Activated CD4-positive, alpha-beta memory T cell treated with anti-CD3 and anti-CD28 coated beads, Interleukin-2, amount 10 ng/mL, durations not matched to agents 7 days and 5 days (primary cell): ENCODE measurements around the gene CFAP97D1. TPM values are rescaled to one million over a fixed set of nuclear protein-coding genes. Genes with fewer than 3 reads are reported as not detected.

Experiments
- CTCF ChIA-PET: fragments of 350-600 bp; sonication (Branson Sonifier 250); formaldehyde crosslinking; loops from one replicate; lab custom pipeline; 2021; ENCODE audit warnings: antibody characterized with exemption, inconsistent platforms; lab: Charles Lee
- POLR2A ChIA-PET: fragments of 350-600 bp; sonication (Branson Sonifier 250); formaldehyde crosslinking; loops from one replicate; lab custom pipeline; 2021; ENCODE audit warnings: antibody characterized with exemption; lab: Charles Lee
- DNase-seq: peaks from one replicate; pipeline ENCODE4 v3.0.0-alpha.2; 2020
- H3K27ac Mint-ChIP-seq: one replicate; pipeline ENCODE4 v1.8.0; 2021; ENCODE audit warnings: mild to moderate bottlenecking, mixed read lengths
- H3K27me3 Mint-ChIP-seq: one replicate; pipeline ENCODE4 v1.8.0; 2021; ENCODE audit warnings: mixed read lengths
- H3K36me3 Mint-ChIP-seq: one replicate; pipeline ENCODE4 v1.8.0; 2021; ENCODE audit warnings: low read depth, mixed read lengths
- H3K4me1 Mint-ChIP-seq: one replicate; pipeline ENCODE4 v1.8.0; 2021; ENCODE audit warnings: mixed read lengths
- H3K4me3 Mint-ChIP-seq: one replicate; pipeline ENCODE4 v1.8.0; 2021; ENCODE audit warnings: mild to moderate bottlenecking, mixed read lengths
- H3K9me3 Mint-ChIP-seq: one replicate; pipeline ENCODE4 v1.8.0; 2021; ENCODE audit warnings: mixed read lengths
- total RNA-seq, 2 experiments: library from RNA; stranded (reverse); gene quantifications; one replicate each; pipeline ENCODE4 v1.2.3, GENCODE V29; 2021

Gene CFAP97D1
- not detected for total RNA-seq

DNA sequence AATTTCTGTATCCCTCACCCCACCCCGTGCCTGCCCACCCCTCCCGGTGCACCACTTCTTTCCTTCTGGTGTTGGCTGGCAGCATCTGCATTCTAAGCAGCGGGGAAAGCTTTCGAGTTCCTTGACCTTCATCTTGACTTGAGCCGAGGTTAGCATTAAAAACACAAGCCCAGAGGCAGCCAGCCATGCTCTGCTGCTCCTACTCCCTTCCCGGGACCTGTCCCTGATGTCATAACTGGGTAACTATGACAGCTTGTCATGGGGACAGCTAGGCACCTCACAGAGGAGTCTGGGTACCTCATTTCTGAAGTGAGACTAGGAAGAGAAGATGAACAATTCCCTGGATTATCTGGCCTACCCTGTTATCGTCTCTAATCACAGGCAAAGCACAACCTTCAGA, at the start of gene CFAP97D1:
TSS of gene CFAP97D1 (plus strand) at position 301 of the 400 bp plus-strand sequence. CDS start at position 329, 28 bp downstream.
- ChIA-PET POLR2A (no interaction called here), CTCF (interaction anchor here (0.8 to 1.0 kb wide), 2 partner anchors 13 to 296 kb away, joined by 3 to 4 read pairs; partner anchors contain the start of gene DHX8)
- H3K27ac Mint-ChIP-seq, result no peak within 1 kb of the TSS
- H3K27me3 Mint-ChIP-seq, result peaks cover 49% of the 10 kb centered on the region
- H3K4me3 Mint-ChIP-seq, result peak within 1 kb of the TSS; percentile 62
- H3K36me3 Mint-ChIP-seq, result no peaks in the 10 kb centered on the region
- peaks cover 7% of the 10 kb centered on the region for H3K4me1 Mint-ChIP-seq
- H3K9me3 Mint-ChIP-seq, result no peaks in the 10 kb centered on the region
- DNase-seq, result no peak

DNA sequence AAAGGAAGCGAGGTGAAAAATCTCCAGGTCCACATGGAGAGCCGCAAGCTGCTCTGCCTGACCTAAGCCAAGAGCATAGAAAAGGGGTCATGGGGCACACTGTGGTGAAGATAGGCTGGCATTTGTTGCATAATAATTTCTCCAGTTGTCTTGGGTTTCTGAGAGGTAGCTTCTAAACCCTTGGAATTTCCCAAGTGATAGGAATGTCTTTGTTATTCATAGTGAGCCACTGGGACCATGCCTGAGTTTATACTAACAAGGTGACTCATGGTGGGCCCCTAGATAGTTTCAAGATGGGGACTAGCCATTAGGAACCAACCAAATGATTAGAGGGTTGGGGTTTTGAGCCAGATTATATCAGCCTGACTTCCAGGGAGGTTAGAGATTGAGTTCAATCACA, 47.3 kb upstream of the CFAP97D1 start:
- H3K9me3 Mint-ChIP-seq, result no peaks in the 10 kb centered on the region
- no peaks in the 10 kb centered on the region for H3K36me3 Mint-ChIP-seq
- H3K4me1 Mint-ChIP-seq, result no peaks in the 10 kb centered on the region
- ChIA-PET CTCF (no interaction called here), POLR2A (no interaction called here)
- H3K4me3 Mint-ChIP-seq, result no peak overlapping the region
- H3K27me3 Mint-ChIP-seq, result peaks cover 24% of the 10 kb centered on the region
- no peak overlapping the region for H3K27ac Mint-ChIP-seq
- no peak for DNase-seq

DNA sequence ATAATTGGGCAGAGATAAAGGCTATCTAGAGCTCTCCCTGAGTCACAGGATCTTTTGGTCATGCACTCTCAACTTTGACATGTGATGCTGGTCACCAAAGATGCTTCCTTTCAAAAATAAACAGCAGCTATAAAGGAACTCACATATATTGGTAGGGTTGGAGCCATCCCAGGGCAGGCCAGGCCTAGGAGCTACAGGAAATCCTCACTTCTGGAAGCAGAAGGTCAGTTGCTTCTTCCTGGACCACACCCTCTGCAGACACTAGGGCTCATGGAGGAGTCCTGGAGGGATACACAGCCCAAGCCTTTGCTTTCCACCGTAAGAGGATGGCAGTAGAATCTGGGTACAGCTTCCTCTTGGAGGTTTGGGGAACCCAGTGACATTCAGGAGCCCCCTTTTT, 46.3 kb upstream of the CFAP97D1 start:
- CTCF ChIA-PET, result no interaction called here
- peaks cover 24% of the 10 kb centered on the region for H3K27me3 Mint-ChIP-seq

DNA sequence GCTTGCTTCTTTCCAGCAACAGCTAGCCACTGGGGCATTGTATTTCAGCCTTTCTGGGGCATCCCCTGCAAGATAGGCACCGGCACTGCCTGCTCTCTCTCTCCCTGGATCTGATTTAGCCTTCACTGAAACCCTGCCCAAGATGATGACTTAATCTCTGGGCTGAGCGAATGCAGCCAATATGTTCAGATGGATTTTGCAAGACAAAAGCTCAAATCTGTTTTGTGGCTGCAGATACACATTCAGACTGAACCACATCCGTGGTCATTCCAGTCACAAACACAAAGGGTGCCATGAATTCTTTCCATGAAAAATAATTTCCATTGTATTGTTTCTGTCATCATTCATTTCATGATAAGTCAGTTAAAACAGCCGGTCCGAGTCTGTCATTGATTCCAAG, 45.9 kb upstream of the CFAP97D1 start:
- H3K36me3 Mint-ChIP-seq, result no peaks in the 10 kb centered on the region
- no peak overlapping the region for H3K4me3 Mint-ChIP-seq
- DNase-seq, result no peak
- CTCF ChIA-PET, result no interaction called here
- peaks cover 27% of the 10 kb centered on the region for H3K27me3 Mint-ChIP-seq
- no peak overlapping the region for H3K27ac Mint-ChIP-seq
- POLR2A ChIA-PET, result no interaction called here
- H3K9me3 Mint-ChIP-seq, result no peaks in the 10 kb centered on the region
- no peaks in the 10 kb centered on the region for H3K4me1 Mint-ChIP-seq

More for the DNA sequence above, 46.3 kb upstream of the CFAP97D1 start:
- Mint-ChIP-seq H3K27ac (no peak overlapping the region), H3K4me3 (no peak overlapping the region), H3K36me3 (no peaks in the 10 kb centered on the region), H3K9me3 (no peaks in the 10 kb centered on the region), H3K4me1 (no peaks in the 10 kb centered on the region)
- POLR2A ChIA-PET, result no interaction called here
- no peak for DNase-seq

DNA sequence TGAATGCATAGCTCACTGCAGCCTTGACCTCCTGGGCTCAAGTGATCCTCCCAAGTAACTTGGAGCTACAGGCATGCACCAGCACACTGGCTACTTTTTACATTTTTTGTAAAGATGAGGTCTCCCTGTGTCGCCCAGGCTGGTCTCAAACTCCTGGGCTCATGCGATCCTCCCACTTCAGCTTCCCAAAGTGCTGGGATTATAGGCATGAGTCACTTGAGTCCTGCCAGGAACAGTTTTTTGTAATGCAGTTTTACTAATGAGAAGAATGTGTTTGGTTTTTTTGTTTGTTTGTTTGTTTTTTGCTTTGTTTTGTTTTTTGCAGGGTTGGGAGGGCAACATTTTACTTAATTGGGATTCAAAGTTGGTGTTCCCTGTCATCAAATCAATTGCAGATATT, 43.8 kb upstream of the CFAP97D1 start:
- H3K36me3 Mint-ChIP-seq, result no peaks in the 10 kb centered on the region
- ChIA-PET POLR2A (no interaction called here), CTCF (no interaction called here)

DNA sequence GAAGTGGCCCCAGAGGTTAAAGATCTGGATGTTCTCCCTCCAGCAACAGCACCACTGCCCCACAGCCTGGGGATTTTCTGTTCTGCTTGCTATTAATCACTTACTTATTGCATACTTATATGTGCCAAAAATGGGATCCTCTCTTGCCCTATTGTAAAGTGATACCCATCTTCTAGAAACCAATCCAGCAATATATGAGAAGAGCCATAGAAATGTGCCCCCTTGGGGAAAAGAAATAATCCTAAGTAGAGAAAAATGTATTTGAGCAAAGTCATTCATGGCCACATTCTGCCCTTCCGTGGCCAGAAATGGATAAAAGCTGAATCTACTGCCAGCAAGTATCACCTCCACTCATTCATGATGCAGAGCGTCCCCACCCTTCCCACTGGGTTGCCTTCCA, 42.5 kb upstream of the CFAP97D1 start:
- Mint-ChIP-seq H3K27me3 (peaks cover 31% of the 10 kb centered on the region), H3K27ac (no peak overlapping the region), H3K4me3 (no peak overlapping the region), H3K36me3 (no peaks in the 10 kb centered on the region), H3K9me3 (no peaks in the 10 kb centered on the region), H3K4me1 (no peaks in the 10 kb centered on the region)
- no peak for DNase-seq
- POLR2A ChIA-PET, result no interaction called here
- CTCF ChIA-PET, result no interaction called here

More for the DNA sequence above, 43.8 kb upstream of the CFAP97D1 start:
- no peaks in the 10 kb centered on the region for H3K9me3 Mint-ChIP-seq
- H3K27me3 Mint-ChIP-seq, result peaks cover 26% of the 10 kb centered on the region
- H3K4me1 Mint-ChIP-seq, result no peaks in the 10 kb centered on the region
- no peak for DNase-seq
- H3K4me3 Mint-ChIP-seq, result no peak overlapping the region
- H3K27ac Mint-ChIP-seq, result no peak overlapping the region

DNA sequence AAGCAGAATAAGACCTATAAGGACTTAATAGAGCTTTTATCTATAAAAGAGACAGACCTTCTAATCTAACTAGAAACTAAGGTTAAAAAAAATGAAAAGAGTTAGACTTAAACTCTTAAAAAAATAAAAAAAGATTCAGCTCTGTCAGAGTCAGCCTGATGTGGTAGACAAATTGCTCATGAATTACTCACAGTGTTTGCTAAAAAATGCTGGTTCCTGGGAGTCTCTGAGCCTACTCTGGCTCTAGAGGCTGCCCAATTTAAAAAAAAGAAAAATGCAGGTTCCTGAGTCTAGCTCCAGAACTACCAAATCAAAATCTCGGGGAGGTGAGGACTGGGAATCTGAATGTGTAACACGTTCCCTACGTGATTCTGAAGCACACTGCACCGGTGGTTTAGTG, 39.7 kb upstream of the CFAP97D1 start:
- DNase-seq, result no peak
- ChIA-PET CTCF (interaction anchor here (1.1 to 1.4 kb wide), 2 partner anchors 26 to 45 kb away, joined by 3 to 6 read pairs; no protein-coding TSS in a partner anchor), POLR2A (no interaction called here)
- Mint-ChIP-seq H3K27ac (no peak overlapping the region), H3K4me1 (no peaks in the 10 kb centered on the region), H3K9me3 (no peaks in the 10 kb centered on the region), H3K36me3 (no peaks in the 10 kb centered on the region), H3K27me3 (peaks cover 41% of the 10 kb centered on the region), H3K4me3 (no peak overlapping the region)

DNA sequence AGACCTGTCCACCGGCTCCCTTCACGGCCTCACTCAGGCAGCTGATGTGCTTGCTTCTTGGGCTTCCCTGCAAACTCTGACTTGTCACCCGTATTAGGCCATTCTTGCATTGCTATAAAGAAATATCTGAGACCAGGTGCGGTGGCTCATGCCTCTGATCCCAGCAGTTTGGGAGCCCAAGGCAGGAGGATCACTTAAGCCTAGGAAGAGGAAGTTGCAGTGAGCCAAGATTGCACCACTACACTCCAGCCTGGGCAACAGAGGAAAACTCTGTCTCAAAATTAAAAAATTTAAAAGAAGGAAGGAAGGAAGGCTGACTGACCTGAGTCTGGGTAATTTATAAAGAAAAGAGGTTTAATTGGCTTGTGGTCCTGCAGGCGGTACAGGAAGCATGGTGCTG, 38.6 kb upstream of the CFAP97D1 start:
- ChIA-PET POLR2A (no interaction called here), CTCF (interaction anchor here (1.4 kb wide), 1 partner anchor 24 kb away, joined by 4 read pairs; no protein-coding TSS in a partner anchor)
- Mint-ChIP-seq H3K27me3 (peaks cover 44% of the 10 kb centered on the region), H3K4me3 (no peak overlapping the region), H3K9me3 (no peaks in the 10 kb centered on the region), H3K4me1 (no peaks in the 10 kb centered on the region), H3K27ac (no peak overlapping the region), H3K36me3 (no peaks in the 10 kb centered on the region)
- no peak for DNase-seq

DNA sequence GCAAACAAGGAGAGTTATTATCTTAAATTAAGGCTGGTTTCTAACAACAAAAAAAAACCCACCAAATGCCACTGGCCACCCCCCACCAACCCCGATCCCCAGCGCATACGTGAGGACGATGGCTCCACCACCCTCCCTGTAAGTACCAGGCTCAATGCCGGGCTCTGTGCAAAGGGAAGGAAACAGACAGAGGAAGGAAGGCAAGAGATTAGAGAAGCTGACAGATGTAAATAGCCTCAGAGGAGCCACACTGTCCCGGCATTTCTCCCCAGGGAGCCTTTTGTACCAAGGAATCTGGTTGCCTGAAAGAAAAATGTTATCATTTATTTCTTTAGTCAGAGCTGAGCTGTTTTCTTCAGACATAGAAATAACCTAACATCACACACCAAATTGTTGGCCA, 34.7 kb upstream of the CFAP97D1 start:
- POLR2A ChIA-PET, result no interaction called here
- CTCF ChIA-PET, result interaction anchor here (0.9 to 2.3 kb wide), 2 partner anchors 21 to 50 kb away, joined by 3 to 7 read pairs; no protein-coding TSS in a partner anchor
- H3K27ac Mint-ChIP-seq, result no peak overlapping the region

DNA sequence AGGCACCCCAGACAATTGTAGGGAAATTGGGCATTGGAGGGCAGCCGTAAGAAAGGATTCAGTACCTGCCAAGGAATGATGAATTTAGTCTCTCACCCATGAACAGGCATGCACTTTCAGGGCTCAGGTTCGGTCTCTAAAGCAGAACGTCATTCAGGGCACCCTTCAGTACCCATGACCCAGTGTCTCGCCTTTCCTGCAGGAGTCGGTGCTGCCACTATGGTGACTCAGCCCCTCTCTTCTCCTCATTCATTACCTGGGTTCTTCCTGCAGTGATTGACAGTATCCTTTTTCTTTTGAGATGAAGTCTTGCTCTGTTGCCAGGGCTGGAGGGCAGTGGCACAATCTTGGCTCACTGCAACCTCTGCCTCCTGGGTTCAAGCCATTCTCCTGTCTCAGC, 30.1 kb upstream of the CFAP97D1 start:
- Mint-ChIP-seq H3K27me3 (peaks cover 57% of the 10 kb centered on the region), H3K9me3 (no peaks in the 10 kb centered on the region), H3K36me3 (no peaks in the 10 kb centered on the region)

More for the DNA sequence above, 34.7 kb upstream of the CFAP97D1 start:
- Mint-ChIP-seq H3K36me3 (no peaks in the 10 kb centered on the region), H3K4me1 (peaks cover 8% of the 10 kb centered on the region), H3K9me3 (no peaks in the 10 kb centered on the region), H3K4me3 (no peak overlapping the region), H3K27me3 (peaks cover 47% of the 10 kb centered on the region)
- DNase-seq, result no peak

DNA sequence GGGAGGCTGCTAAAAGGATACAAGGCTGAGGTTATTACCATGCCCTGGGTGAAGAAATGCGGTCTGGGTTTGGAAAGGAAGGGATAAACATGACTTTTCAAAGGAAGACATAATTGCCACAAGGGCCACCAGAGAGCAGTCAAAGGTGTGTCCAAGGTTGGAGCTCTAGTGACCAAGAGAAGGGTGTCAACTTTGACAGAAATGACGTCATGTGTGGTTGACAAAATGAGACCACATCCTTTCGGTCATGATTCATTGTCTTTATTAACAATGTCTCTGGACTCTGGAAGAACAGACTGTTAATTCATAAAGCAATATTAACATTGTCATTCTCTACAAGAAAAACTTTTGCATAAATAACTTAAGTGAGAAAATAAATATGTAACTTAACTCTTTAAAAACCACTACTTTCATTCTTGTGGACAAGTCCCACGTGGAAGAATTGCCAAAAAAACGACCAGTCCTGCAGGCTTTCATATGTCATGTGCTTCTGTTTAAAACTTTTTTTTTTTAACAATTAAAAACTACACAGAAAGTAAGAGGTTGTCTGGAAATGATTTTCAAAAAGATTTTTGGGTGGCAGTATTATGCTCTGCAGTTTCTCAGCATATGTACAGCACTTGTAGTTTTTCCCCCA, 26.6 kb upstream of the CFAP97D1 start:
- Mint-ChIP-seq H3K4me1 (peaks cover 32% of the 10 kb centered on the region), H3K9me3 (no peaks in the 10 kb centered on the region), H3K4me3 (no peak overlapping the region), H3K27ac (no peak overlapping the region), H3K27me3 (peaks cover 63% of the 10 kb centered on the region), H3K36me3 (no peaks in the 10 kb centered on the region)
- peak; percentile 43 for DNase-seq
- ChIA-PET CTCF (interaction anchor here (1.0 to 2.1 kb wide), 4 partner anchors 13 to 59 kb away, joined by 3 to 6 read pairs (median 6); no protein-coding TSS in a partner anchor), POLR2A (interaction anchor here (0.6 to 1.4 kb wide), 2 partner anchors 12 to 57 kb away, joined by 3 read pairs; no protein-coding TSS in a partner anchor)

More for the DNA sequence above, 30.1 kb upstream of the CFAP97D1 start:
- no peak for DNase-seq
- Mint-ChIP-seq H3K4me3 (no peak overlapping the region), H3K27ac (no peak overlapping the region), H3K4me1 (peaks cover 31% of the 10 kb centered on the region)
- ChIA-PET POLR2A (no interaction called here), CTCF (no interaction called here)

DNA sequence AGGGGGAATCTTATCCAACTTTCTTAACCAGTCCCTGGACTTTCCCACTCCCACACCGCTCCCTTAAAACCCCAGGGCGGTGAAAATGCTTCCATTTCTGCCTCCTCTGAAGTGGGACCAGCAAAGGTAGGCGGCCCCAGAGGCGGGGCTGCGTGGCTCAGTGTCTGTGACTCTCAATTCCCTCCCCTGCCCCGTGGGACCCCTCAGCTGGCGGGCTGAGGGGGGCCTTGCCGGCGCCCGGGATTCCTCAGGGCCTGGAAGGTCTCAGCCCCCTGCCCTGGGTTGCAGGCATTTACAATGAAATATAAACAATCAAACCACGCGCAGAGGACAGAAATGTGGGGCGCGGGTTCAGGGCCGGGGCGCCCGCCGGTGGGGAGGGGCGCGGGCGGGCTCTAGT, 25.3 kb upstream of the CFAP97D1 start:
- Mint-ChIP-seq H3K4me1 (peaks cover 26% of the 10 kb centered on the region), H3K4me3 (no peak overlapping the region), H3K9me3 (no peaks in the 10 kb centered on the region), H3K36me3 (no peaks in the 10 kb centered on the region), H3K27me3 (peaks cover 56% of the 10 kb centered on the region), H3K27ac (no peak overlapping the region)
- CTCF ChIA-PET, result interaction anchor here (0.5 to 13.8 kb wide), 4 partner anchors 11 to 70 kb away, joined by 3 to 365 read pairs (median 10); no protein-coding TSS in a partner anchor
- POLR2A ChIA-PET, result interaction anchor here (2.6 kb wide), 1 partner anchor 54 kb away, joined by 7 read pairs; no protein-coding TSS in a partner anchor
- no peak for DNase-seq

DNA sequence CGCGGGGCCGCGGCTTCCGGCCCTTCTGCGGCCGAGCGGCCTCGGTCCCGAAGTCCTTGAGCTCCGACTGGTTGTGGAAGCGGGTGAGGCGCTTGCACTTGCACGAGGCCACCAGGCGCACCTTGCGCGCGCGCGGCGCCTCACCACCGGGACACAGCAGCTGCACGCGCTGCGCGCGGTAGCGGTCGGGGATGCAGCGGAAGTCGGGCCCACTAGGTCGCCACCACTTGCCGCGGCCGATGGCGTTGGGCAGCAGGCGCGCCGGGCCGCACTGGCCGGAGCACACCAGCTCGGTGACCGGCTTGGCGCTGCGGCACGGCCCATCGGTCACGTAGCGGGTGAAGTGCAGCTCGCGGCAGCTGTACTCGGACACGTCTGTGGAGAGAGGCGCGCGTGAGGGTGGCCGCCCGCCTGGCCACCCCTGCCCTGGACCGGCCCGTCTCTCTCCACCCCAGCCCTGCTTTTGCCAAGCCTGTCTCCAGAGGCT, 24.8 kb upstream of the CFAP97D1 start:
- ChIA-PET CTCF (interaction anchor here (0.5 to 13.8 kb wide), 4 partner anchors 11 to 70 kb away, joined by 3 to 365 read pairs (median 10); no protein-coding TSS in a partner anchor), POLR2A (interaction anchor here (2.6 kb wide), 1 partner anchor 54 kb away, joined by 7 read pairs; no protein-coding TSS in a partner anchor)
- DNase-seq, result peak; percentile 39
- Mint-ChIP-seq H3K9me3 (no peaks in the 10 kb centered on the region), H3K4me3 (no peak overlapping the region), H3K27me3 (peaks cover 56% of the 10 kb centered on the region), H3K4me1 (peaks cover 24% of the 10 kb centered on the region), H3K27ac (no peak overlapping the region), H3K36me3 (no peaks in the 10 kb centered on the region)
